ENCODE data around the gene RIOX2. TPM values are rescaled to one million over a fixed set of nuclear protein-coding genes. Genes with fewer than 3 reads are reported as not detected.

Gene RIOX2
- total and polyA plus RNA-seq, 2 donors (not counting 1 experiment from before 2014, with no cell fraction given), result 23.7 to 46.1 TPM

DNA sequence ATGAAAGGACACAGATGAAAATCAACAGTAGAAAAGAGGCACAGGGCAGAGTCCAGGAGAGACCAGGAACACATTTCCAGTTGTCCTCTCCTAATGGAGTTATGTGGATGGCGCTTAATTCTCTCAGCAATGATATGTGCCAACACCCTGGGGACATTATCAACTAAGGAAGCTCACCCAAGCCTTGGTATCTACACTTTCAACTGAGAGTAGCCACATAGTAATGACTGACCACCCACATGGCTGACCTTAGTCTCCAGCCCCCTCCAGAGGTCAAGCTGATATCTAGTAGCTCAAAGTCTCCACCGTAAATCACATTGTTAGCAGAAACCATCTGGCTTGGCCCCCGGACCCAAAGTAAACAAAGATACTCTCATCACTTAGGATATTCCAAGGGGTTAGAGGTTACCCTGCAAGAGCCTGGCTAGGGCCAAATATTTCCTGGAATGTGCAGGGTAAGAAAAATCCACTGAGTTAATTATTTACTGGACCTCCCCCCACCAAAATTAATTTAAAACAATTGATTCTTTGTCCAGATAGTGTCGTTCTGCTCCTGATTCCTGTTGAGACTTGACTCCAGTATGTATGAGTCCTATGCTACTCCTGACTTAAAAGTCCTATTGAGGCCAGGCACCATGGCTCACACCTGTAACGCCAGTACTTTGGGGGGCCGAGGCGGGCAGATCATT lies 38.1 kb upstream of the RIOX2 start:
- Histone ChIP-seq H4K20me1 (ENCODE audit: control insufficient read depth, extremely low read depth, insufficient read depth, low read length) (no peaks in the 10 kb centered on the region), H3K27ac (ENCODE audit: insufficient read depth, low read length) (no peak overlapping the region), H2AFZ (ENCODE audit: low read length) (no peak overlapping the region), H3K36me3 (ENCODE audit: control insufficient read depth, insufficient read depth, low read length) (no peaks in the 10 kb centered on the region), H3K9ac (ENCODE audit: insufficient read depth, low read length) (no peak overlapping the region), H3K27me3 (ENCODE audit: control insufficient read depth, insufficient read depth, low read length) (no peaks in the 10 kb centered on the region), H3K9me3 (ENCODE audit: control insufficient read depth, insufficient read depth, low read depth, low read length) (no peaks in the 10 kb centered on the region), H3K4me2 (ENCODE audit: extremely low read depth, insufficient read depth, low read length) (no peak overlapping the region), H3K79me2 (ENCODE audit: control insufficient read depth, insufficient read depth, low read length) (no peaks in the 10 kb centered on the region), H3K4me1 (ENCODE audit: control insufficient read depth, extremely low read depth, insufficient read depth, low read length) (peaks cover 4% of the 10 kb centered on the region), H3K4me3 (replicated peaks in 1 of 4; ENCODE audit: control extremely low read depth in 1 of 4, insufficient read depth in 1 of 4, low read depth in 3 of 4, low read length in 4 of 4) (no peak overlapping the region)
- DNase-seq (ENCODE audit: low read depth in 2 of 2), result no peak
- no peak for TF ChIP-seq EZH2 (IDR thresholded peaks at IDR 0.05; ENCODE audit: low read length, missing control alignments)
- TF ChIP-seq, protein P1, sequence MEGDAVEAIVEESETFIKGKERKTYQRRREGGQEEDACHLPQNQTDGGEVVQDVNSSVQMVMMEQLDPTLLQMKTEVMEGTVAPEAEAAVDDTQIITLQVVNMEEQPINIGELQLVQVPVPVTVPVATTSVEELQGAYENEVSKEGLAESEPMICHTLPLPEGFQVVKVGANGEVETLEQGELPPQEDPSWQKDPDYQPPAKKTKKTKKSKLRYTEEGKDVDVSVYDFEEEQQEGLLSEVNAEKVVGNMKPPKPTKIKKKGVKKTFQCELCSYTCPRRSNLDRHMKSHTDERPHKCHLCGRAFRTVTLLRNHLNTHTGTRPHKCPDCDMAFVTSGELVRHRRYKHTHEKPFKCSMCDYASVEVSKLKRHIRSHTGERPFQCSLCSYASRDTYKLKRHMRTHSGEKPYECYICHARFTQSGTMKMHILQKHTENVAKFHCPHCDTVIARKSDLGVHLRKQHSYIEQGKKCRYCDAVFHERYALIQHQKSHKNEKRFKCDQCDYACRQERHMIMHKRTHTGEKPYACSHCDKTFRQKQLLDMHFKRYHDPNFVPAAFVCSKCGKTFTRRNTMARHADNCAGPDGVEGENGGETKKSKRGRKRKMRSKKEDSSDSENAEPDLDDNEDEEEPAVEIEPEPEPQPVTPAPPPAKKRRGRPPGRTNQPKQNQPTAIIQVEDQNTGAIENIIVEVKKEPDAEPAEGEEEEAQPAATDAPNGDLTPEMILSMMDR (conservative IDR thresholded peaks at IDR 0.05 in 1 of 2, IDR thresholded peaks at IDR 0.05 in 1 of 2; ENCODE audit: low read depth in 1 of 2, low read length in 2 of 2), result no peak

DNA sequence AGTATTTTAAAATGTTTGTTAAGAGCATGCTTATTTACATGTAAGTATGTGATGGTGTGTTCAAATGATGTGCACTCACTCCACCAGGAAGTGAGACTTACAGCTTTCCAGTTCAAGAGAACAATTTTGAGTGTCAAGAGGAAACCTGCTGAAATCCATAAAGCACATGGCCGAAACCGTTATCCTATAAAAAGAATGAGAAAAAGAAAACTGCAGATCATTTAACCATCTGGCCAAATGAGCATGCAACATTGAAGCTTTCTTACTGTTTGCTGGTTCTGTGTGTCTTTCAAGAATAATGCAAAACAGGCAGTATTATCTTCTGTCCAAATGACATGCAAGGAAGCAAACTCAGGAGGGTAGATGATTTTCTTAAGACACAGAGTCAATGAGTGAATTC lies 36.6 kb upstream of the RIOX2 start:
- no peak overlapping the region for H3K9ac ChIP-seq (ENCODE audit: insufficient read depth, low read length)
- H3K79me2 ChIP-seq (ENCODE audit: control insufficient read depth, insufficient read depth, low read length), result no peaks in the 10 kb centered on the region
- H3K27ac ChIP-seq (ENCODE audit: insufficient read depth, low read length), result no peak overlapping the region
- H3K36me3 ChIP-seq (ENCODE audit: control insufficient read depth, insufficient read depth, low read length), result no peaks in the 10 kb centered on the region
- no peak overlapping the region for H3K4me3 ChIP-seq (replicated peaks in 1 of 4; ENCODE audit: control extremely low read depth in 1 of 4, insufficient read depth in 1 of 4, low read depth in 3 of 4, low read length in 4 of 4)
- no peak overlapping the region for H2AFZ ChIP-seq (ENCODE audit: low read length)
- no peaks in the 10 kb centered on the region for H4K20me1 ChIP-seq (ENCODE audit: control insufficient read depth, extremely low read depth, insufficient read depth, low read length)
- no peaks in the 10 kb centered on the region for H3K9me3 ChIP-seq (ENCODE audit: control insufficient read depth, insufficient read depth, low read depth, low read length)
- H3K4me2 ChIP-seq (ENCODE audit: extremely low read depth, insufficient read depth, low read length), result no peak overlapping the region
- no peaks in the 10 kb centered on the region for H3K27me3 ChIP-seq (ENCODE audit: control insufficient read depth, insufficient read depth, low read length)
- peaks cover 4% of the 10 kb centered on the region for H3K4me1 ChIP-seq (ENCODE audit: control insufficient read depth, extremely low read depth, insufficient read depth, low read length)
- TF ChIP-seq, protein P1 (conservative IDR thresholded peaks at IDR 0.05 in 1 of 2, IDR thresholded peaks at IDR 0.05 in 1 of 2; ENCODE audit: low read depth in 1 of 2, low read length in 2 of 2), result no peak
- TF ChIP-seq EZH2 (IDR thresholded peaks at IDR 0.05; ENCODE audit: low read length, missing control alignments), result no peak
- DNase-seq (ENCODE audit: low read depth in 2 of 2), result no peak

DNA sequence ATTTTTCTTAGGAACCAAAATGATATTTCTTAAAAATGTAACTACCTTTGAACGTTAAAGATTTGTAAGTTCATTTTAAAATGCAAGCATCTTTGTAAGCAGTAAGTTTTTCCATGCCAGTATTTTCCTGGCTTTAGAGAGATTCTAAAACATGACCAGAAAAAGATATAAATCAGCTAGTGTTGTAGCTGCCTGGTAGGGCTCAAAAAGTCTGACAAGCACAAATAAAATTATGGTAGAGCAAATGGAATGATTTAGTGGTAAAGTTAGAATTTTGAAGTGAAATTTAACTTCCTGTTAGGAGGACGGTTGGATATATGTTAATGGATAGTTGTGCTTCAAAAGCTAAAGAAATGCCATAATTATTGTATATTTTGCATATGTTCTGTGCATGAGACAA lies 33.2 kb upstream of the RIOX2 start:
- Histone ChIP-seq H3K4me2 (ENCODE audit: extremely low read depth, insufficient read depth, low read length) (no peak overlapping the region), H3K36me3 (ENCODE audit: control insufficient read depth, insufficient read depth, low read length) (no peaks in the 10 kb centered on the region), H3K27ac (ENCODE audit: insufficient read depth, low read length) (no peak overlapping the region), H3K4me3 (replicated peaks in 1 of 4; ENCODE audit: control extremely low read depth in 1 of 4, insufficient read depth in 1 of 4, low read depth in 3 of 4, low read length in 4 of 4) (no peak overlapping the region), H3K4me1 (ENCODE audit: control insufficient read depth, extremely low read depth, insufficient read depth, low read length) (no peaks in the 10 kb centered on the region), H2AFZ (ENCODE audit: low read length) (no peak overlapping the region), H4K20me1 (ENCODE audit: control insufficient read depth, extremely low read depth, insufficient read depth, low read length) (no peaks in the 10 kb centered on the region), H3K9me3 (ENCODE audit: control insufficient read depth, insufficient read depth, low read depth, low read length) (no peaks in the 10 kb centered on the region), H3K79me2 (ENCODE audit: control insufficient read depth, insufficient read depth, low read length) (no peaks in the 10 kb centered on the region), H3K27me3 (ENCODE audit: control insufficient read depth, insufficient read depth, low read length) (no peaks in the 10 kb centered on the region), H3K9ac (ENCODE audit: insufficient read depth, low read length) (no peak overlapping the region)
- TF ChIP-seq, protein P1 (conservative IDR thresholded peaks at IDR 0.05 in 1 of 2, IDR thresholded peaks at IDR 0.05 in 1 of 2; ENCODE audit: low read depth in 1 of 2, low read length in 2 of 2), result no peak
- no peak for TF ChIP-seq EZH2 (IDR thresholded peaks at IDR 0.05; ENCODE audit: low read length, missing control alignments)
- DNase-seq (ENCODE audit: low read depth in 2 of 2), result no peak

Data from fibroblast of lung (primary cell).